NOMO-1 (cell line): ENCODE measurements around the gene SOCS6.
A peak's percentile ranks its signal among the peaks of the same experiment; 100 is the strongest.
"Not testable (repeated sequence)": the region's sequence is repeated elsewhere in the genome, so short reads cannot be mapped to it uniquely, and the experiment has no call there.

ENCODE experiments used
- DNase-seq, 2 experiments: peaks; one replicate each; lab custom pipeline; 2025; ENCODE audit not compliant: unreplicated experiment in 2 of 2; lab: John Stamatoyannopoulos, UW

SOCS6 gene

DNA sequence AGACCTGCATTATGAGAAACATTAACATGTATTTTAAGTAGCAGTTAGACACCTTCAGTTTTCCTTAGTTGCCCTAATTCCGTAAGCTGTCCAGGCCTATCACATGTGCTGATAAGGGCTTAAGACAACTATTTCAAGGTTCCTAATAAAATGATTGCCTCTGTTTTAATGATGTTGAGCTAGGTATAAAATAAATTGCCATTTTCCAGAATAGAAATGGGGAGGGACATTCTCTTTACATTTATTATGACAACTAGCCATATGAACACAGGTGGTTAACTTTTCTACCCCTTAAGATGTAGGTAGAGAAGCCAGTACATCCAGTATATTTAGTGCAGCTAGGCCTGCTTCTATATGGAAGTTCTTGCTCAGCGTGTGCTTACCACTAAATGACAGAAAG is 65.9 kb downstream of the SOCS6 start:
- no peak for DNase-seq

DNA sequence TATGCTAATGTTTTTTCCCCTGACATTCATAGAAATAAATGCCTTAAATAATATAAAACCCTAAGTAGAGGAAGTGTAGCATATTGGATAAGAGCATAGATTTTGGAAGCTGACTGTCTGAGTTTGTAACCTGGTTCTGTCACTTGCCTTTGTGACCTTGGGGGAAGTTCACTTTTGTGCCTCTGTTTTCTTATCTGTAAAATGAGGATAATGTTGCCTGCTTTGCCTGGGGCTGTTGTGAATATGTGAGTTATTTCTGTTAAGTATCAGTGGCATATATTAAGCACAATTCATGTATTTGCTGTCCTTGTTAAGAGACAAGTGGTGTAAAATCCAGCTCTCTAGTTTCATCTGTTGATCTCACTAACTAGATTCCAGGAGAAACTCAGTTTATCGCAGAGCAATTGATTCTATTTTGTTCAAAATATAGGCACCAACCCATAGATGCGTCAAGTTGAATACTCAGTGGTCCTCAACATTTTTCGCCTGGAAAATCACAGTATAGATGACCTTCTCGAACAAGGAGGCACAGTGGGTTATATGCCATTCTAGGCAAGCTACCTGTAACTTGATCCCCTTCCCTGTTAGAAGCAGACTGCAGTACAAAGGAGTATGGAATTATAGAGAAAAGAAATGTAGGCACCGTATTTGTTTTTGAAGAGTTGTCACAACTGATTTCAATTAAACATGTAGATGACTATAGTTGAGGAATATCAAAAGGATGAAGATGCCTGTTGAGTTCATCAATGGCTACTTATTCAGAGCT is 67.0 kb downstream of the SOCS6 start:
- no peak for DNase-seq

DNA sequence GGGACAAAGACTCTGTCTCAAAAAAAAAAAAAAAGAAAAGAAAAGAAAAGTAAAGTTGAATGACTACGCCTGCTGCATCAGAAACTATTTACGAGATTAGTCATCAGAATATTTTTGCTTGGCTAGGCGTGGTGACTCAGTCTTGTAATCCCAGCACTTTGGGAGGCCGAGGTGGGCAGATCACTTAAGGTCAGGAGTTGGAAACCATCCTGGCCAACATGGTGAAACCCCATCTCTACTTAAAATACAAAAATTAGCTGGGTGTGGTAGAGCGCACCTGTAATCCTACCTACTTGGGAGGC is 69.2 kb downstream of the SOCS6 start:
- DNase-seq = not testable (repeated sequence)

DNA sequence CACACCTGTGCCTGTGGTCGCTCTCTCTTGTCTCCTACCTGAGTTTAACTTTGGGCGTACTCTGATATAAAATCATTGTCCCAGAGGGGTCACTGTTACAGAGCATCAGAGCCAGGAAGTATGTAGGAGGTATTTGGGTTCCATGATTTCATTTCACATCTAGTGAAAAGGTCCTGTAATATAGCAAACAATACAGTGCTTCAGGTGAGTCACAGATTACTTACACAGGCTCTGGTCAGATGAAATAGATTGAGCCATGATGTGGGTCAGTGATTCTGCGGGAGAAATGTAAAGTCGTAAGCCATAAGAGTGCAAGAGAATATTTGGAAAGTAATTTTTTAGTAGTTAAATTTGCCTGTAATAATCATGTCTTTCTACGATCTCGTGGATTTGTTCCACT is 70.2 kb downstream of the SOCS6 start:
- DNase-seq = no peak

DNA sequence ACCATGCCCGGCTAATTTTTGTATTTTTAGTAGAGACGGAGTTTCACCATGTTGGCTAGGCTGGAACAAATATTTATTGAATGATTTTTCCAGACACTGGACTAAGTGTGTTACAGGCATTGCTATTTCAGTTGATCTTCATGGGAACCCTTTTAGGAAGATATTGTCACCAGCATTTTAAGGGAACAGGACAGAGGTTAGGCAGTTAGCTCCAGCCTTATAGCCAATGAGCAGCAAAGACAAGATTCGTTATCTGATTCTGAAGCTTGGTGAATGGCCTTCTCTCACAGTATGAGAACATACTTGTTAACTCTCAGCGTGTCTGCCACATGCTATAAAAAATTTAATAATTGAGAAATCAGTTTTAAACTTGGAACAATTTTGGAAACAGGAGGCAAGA is 73.4 kb downstream of the SOCS6 start:
- DNase-seq = no peak

DNA sequence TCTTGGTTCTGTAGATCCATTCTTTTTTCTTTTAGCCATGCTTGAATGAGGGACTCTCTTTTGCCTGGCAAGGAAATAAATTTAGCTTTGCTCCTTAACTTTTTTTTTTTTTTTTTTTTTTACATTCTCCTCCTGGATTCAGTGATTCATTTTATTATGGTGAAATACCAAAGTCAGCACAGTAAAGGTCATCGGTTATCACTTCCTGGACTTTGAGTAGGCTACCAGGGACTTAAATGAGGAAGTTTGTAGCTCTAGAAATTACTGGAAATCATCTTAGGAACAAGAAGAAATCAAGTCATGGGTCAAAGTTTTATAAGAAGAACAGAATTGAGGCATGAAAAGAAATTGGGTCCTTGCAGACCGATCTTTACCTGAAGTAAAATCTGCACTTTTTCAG is 75.0 kb downstream of the SOCS6 start:
- DNase-seq = peak in 1 of 2 experiments; percentile 4

DNA sequence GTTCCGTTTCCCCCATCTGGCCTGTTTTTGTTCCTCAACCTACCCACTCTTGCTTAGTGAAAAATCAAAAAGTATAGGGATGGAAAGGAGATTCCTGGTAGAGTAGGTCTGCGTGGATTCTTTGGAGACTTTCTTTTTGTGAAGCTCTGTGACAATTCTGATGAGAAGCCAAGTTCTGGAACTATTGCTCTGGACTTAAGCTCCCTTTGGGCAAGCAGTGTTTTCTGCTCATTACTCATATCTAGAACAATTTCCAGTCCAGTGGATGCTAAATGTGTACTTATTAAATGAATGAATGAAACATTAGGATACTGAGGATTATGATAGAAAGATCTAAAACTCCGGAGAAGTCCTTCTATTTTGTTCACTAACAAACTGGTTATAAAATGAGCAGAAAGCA is 76.5 kb downstream of the SOCS6 start:
- DNase-seq = no peak

DNA sequence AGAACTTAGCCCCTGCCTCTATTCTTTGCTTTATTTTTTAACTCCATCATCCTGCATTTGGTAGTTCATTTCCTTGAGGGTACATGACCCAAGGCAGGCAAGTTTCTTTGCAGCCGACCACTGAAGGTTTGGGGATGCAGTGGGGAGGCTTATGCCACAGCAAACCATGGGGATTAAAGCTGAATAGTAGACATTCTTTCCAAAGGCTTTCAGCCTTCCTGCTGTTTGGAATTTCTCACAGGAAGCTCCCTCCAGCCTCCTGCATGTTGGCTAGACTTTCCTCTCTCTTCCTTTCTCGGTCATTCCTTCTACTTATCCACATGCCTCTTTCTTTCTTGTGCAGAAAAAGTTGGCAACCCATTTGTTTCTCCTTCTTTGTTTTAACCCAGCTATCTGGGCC is 77.3 kb downstream of the SOCS6 start:
- DNase-seq = no peak

DNA sequence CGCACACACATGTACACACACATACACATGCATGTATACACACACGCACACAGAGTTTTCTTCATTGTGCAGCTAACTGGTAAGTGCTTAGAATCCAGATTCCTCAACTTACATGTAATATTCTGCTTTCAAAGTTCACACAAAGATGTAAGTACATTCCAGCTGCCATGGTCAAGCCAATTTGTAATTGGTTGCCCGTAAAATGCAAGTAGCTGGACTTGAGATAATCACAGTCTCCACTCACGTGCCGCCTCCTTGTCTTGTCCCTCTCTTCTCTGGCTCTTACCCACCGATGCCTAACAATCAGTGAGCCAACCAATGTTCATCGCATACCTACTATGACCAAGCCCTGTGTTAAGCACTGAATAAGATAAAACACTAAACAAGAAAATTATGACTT is 77.8 kb downstream of the SOCS6 start:
- DNase-seq = no peak

DNA sequence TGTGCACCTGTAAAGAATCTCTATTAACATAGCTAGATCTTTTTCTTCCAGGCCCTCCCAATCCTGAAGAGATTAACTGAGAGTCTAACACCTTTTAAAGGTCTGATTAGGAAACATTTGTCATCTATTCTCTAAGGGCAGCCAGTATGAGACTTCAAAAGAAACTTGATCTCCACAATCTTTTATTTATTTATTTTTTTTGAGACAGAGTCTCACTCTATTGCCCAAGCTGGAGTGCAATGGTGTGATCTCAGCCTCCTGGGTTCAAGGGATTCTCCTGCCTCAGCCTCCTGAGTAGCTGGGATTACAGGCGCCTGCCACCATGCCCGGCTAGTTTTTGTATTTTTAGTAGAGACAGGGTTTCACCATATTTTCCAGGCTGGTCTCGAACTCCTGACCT is 78.5 kb downstream of the SOCS6 start:
- not testable (repeated sequence) for DNase-seq

DNA sequence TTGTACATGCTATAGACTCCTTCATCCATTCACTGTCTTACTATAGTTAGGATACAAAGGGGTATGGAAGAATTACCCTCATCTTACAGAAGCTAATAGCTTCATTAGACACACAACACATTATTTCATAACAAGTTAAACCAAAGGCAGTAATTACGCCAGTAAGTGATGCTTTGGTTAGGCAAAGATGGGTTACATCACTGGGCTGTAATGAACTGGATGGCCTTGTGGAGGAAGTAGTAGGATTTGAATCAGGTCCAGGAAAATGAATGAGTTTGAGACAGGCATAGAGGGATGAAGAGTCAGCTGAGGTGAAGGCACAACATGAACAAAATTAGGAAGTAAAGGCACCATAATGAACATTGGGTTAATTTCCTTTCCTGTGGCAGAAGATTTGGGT is 80.1 kb downstream of the SOCS6 start:
- DNase-seq = no peak

DNA sequence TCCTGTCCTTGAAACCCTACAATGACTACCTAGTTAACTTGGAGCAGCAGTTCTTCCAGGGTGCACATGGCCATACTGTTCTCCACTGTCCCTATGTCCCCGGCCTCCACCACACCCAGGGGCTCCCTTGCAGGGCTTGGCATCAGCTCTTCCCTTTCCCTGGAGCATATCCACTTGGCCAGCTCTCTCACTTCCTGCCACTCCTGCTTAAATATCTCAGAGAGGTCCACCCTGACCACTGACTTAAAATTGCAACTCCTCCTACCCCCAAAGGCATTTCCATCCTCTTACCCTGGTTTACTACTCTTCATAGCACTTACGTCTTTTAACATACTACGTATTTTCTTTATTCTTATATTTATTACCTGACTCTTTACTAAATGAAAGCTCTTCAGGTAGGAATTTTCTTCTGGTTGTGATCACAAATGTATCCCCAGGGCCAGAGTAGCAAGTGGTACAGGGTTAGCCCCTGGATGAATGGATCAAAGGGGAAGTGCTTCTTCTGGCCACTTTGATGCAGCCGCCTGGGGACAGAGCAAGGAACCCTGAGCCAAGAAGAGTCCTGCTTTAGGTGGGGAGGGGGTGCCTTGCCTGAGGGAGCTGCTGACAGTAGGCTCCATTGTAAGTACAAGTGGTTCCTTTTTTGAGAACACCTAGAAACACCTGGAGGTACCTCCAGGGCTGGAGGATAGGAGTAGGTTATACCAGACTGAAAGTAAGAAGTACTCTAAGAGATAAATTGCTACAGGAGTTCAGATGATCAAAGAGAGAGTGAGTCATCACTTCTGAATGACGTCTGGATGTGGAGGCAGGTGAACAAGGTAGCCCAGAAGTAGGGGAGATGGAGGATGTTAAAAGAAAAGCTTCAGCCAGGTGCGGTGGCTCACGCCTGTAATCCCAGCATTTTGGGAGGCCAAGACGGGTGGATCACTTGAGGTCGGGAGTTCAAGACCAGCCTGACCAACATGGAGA is 82.2 kb downstream of the SOCS6 start:
- no peak for DNase-seq

DNA sequence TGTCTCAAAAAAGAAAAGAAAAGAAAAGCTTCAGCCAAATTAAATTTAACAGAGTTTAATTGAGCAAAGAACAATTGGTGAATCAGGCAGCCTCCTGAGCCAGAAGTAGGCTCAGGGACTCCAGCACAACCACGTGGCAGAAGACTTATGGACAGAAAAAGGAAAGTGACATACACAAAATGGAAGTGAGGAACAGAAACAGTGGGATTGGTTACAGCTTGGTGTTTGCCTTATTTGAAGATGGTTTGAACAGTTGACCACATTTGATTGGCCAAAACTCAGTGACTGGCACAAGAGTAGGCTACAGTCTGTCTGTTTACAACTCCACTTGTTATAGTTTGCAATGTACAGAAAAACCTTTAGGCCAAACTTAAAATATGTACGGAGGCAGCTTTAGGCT is 83.1 kb downstream of the SOCS6 start:
- DNase-seq = no peak

DNA sequence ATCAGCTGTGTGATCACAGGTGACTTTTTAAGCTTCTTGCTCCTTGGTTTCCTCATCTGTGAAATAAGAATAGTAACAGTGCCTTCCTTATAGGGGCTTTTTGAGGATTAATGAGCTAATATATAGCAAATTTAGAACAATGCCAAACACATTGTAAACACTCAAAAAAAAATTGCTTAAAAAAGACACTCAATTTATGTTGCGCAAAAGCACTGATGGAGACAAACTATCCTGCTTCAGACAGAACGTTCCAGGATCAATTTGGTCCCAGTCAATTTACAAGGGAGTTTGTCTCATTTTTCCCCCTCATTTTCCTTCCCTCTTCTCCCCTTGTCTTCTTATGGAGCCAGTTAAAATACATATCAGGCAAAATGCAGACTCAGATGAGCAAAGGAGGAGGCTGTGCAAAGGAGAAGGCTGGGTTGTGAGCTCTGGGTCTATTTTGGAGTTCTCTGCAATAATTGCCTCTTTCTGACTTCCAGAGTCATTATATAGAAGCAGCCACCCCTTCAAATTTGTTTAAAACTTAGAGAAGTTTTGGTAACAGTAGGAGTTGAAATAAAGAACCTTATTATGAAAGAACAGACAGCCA is 83.7 kb downstream of the SOCS6 start:
- no peak for DNase-seq

DNA sequence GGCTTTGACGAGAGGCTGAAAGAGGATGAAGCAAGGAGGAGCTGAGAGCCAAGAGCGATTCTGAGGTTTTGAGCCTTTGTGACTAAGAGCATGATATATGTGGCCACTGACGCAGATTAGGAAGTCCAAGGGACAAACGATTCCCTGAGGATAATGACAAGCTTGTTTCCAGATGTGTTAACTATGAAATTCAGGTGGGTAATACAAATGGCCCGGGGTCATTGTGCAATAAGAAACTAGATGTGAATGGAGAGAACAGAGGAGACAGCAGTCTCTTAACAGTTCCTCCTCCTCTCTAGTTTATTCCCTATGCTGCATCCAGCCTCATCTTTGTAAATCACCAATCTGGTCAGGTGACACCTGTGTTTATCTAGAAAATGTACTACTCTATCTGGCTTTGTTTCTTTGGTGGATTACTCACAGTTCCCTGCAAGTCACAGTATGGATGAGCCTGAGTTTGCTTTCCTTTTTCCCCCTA is 84.2 kb downstream of the SOCS6 start:
- DNase-seq = peak in 1 of 2 experiments; percentile 35

DNA sequence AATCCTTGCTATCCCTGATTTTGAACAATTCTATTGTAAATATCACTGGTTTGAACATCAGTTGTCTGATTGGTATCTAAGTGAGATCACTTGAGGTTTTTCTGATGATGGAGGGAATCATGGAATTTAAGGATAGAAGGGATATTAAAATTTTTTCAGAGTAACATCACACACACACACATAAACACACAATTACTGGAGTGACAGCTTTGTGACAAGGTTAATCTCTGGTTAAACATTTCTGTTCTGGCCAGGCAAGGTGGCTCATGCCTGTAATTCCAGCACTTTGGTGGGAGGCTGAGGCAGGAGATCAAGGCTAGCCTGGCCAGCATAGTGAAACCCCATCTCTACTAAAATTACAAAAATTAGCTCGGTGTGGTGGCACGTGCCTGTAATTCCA is 85.3 kb downstream of the SOCS6 start:
- no peak for DNase-seq

DNA sequence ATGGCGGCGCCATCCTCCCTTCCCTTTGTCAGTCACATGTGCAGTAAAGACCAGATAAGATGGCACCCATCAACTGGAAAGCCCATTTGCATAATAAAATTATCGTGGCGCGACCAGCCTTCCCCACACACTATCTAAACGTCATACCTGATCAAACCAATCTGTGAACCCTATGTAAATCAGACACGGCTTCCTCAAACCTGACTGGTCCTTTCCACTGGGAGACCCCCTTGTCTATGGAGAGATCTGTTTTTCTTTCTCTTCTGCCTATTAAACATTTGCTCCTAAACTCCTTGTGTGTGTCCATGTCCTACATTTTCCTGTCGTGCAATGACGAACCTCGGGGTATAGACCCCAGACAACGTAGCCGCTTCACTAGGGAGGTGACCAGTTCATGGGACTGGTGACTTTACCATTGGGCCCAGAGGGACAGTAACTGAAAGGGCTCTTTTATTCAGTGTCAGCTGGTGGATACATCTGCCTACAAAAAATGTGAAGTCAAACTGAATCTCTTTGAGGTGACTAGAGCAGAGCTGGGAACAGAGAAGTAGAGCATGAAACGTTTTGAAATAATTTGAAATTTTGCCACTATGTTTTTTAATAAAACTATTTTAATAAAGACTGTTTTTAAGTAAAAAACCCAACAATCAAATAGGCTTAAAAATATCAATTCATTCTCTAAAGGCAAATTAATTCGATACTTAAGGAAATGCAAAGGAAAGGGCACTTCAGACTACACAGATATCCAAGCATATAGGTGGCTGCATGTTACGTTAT is 87.5 kb downstream of the SOCS6 start:
- no peak for DNase-seq

DNA sequence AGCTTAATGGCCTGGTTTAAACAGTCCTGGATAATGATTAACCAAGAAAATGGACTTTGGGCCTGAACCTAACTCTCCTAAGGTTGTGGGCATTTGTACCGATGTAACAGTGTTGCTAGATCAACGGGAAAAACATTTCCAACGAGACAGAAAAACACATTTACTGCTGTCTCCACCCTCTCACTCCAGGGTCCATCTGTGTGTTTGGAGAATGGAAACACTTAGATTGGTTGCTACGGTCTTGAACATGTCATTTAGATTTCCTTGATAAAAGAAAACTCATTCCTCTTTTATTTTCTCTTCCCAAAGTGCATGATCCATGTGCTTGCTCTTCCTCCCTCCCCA is 88.0 kb downstream of the SOCS6 start:
- DNase-seq = no peak

DNA sequence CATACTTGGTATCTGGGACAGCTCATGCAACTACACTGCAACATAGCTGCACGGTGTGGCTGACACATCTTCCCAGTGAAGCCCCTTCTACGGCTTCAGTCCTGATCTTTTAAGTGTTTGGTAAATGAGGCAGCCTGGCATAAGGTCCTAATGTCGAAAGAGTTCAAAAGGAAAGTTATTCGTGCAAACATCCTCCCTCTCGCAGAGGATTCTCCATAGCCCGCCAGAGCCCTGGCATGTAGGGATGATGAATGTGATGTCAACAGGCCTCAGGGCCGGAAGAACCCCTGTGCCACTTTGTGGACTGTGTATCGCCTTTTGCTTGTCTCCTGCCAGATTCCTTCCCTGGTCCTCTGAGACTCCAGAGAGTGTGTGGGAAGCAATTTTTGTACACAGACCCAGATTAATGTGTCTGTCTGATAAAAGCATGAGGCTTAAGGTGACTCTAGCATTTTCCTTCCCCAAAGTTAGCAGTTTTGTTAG is 88.5 kb downstream of the SOCS6 start:
- no peak for DNase-seq

DNA sequence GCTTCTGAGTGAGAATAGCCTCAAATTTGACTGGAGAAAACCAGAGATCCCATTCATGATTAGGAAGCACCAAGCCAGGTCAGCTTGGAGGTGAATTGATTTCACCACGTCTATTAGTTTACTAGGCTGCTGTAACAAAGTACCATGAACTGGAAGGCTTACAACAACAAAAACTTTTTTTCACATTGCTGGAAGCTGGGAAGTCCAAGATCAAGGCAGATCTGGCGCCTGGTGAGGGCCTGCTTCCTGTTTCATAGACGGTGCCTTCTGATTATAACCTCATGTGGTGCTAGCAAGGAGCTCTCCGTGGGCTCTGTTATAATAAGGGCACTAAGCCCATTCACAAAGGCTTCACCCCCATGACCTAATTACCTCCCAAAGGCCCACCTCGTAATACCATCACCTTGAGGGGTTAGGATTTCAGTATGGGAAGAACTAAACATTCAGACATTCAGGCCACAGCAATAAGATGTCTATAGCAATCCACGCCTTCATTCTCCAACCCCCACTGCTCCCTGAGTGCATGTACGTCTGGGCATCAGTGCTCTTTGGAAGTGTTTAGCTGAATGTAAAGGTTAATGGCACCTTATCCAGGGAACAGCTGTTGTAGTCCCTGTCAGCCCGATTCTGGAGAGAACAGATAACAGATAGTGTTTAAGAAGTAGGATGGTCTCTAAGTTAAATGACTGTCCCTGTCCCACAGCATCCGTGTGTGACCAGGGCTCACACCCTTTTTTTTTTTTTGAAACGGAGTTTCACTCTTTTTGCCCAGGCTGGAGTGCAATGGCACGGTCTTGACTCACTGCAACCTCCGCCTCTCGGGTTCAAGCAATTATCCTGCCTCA is 89.2 kb downstream of the SOCS6 start:
- no peak for DNase-seq
